HG03439 (cell line): ENCODE data around the gene TRAFD1.

ENCODE experiments used
- ATAC-seq: cut with Tn5 transposase; IDR thresholded peaks from one replicate; pipeline ENCODE4 v1.9.1; 2021; ENCODE audit warnings: mild to moderate bottlenecking, moderate library complexity; ENCODE audit not compliant: unreplicated experiment

TRAFD1 gene

DNA sequence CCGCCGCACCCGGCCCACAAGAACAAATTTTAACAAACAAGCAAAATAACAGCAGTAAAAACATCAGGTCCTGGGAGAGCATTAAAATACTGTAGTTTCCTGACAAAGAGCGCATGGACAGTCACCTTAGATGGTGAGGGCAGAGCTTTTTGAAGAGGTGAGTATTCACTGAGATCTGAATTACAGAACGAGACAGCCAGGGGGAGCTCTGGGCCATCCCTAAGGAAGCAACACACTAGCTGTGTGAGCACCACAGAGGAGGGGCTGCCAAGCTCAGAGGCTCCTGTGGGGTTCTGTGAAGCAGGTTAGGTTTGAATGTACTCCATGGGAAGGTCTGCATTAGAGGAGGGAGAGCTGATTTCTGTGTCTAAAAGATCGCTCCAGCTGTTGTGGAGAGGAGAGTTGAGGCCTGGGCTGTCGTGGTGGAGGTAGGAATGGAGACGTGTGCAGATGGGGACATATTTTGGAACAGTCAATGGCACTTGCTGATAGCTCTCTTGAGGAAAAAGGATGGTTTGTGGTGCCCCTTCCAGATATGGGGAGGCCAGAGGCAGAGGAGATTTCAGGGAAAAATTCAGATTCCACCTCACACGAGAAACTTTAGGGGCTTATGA lies 72.9 kb downstream of the TRAFD1 start:
- peak; percentile 59 for ATAC-seq

DNA sequence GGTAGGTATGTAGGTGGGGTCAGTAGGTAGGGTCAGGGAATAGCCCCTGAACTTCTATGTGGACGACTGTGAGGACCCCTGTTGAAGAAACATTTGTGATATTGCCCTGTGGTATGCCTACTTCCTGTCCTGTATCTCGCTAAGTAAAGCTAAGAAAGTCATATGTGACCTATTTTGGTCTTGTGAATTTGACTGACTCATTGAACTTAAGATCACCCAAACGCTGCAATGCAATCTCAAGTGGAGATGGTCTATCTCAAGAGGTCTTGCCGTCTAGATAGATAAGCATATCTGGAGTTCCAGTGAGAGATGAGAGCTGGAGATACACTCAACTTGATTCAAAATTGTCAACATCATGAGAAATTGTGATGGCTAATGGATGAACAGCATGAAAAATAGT lies 73.8 kb downstream of the TRAFD1 start:
- no peak for ATAC-seq
